Measurements from ENCODE around the gene TACC2. TPM values are rescaled to one million over a fixed set of nuclear protein-coding genes. Genes with fewer than 3 reads are reported as not detected.

The TACC2 gene
- total RNA-seq, 3 donors from 2014 or later = 26.1 to 30.5 (median 28.5) TPM

DNA sequence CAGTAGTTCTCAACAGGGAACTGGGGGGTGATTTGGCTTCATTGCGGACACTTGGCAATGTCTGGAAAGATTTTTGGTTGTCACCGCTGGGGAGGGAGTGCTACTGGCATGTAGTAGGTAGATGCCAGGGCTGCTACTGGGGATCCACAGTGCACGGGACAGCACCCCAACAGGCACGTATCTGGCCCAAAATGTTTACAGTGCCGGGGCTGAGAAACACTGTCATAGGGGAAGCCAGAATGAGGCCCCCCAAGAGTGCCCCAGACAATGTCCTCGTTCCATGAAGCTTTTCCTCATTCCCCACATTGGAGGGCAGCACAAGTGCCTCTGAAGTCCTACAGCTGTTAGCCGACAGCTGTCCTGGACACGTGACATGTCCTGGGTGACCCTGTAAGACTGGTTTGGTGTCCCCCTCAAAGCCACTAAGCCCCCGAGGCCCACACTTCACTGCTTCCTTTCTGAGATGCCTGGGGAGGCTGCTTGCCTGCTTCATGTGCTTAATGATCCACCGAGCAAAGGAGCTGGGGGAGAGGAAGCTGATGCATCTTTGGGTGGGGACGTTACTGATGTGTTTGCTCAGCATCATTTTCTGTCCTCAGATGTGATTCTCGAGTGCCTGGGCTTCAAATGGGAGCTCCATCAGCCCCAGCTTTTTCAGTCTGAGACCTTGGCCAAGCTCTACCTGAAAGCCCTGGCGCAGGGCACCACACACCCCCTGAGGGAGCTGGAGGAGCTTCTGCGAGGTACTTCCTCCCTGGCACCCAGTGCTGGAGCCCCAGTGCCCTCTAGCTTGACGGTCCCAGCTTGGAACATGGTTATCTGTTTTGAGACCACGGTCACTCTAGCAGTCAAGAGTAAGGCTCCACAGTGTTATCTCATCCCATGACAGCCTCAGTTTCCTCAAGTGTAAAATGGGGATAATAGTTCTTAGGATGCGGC is 296.8 kb downstream of the TACC2 start:
- Histone ChIP-seq H3K4me1 (no peaks in the 10 kb centered on the region), H3K36me3 (no peaks in the 10 kb centered on the region), H3K4me3 (no peak overlapping the region), H3K9me3 (no peaks in the 10 kb centered on the region), H3K27ac (no peak overlapping the region), H3K27me3 (no peaks in the 10 kb centered on the region)
- no peak for TF ChIP-seq POLR2A (IDR thresholded peaks at IDR 0.05)
- no peak for TF ChIP-seq POLR2AphosphoS5 (IDR thresholded peaks at IDR 0.05)
- TF ChIP-seq, protein P1, sequence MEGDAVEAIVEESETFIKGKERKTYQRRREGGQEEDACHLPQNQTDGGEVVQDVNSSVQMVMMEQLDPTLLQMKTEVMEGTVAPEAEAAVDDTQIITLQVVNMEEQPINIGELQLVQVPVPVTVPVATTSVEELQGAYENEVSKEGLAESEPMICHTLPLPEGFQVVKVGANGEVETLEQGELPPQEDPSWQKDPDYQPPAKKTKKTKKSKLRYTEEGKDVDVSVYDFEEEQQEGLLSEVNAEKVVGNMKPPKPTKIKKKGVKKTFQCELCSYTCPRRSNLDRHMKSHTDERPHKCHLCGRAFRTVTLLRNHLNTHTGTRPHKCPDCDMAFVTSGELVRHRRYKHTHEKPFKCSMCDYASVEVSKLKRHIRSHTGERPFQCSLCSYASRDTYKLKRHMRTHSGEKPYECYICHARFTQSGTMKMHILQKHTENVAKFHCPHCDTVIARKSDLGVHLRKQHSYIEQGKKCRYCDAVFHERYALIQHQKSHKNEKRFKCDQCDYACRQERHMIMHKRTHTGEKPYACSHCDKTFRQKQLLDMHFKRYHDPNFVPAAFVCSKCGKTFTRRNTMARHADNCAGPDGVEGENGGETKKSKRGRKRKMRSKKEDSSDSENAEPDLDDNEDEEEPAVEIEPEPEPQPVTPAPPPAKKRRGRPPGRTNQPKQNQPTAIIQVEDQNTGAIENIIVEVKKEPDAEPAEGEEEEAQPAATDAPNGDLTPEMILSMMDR (IDR thresholded peaks at IDR 0.05) = no peak
- no peak for DNase-seq (ENCODE audit: low spot score in 2 of 2)
- intact Hi-C loops (cut with DNase I; ENCODE audit: low total_unique reads) = no loop called here

GRCh38 chr10:122286867-122287266 is 297.9 kb downstream of the TACC2 start:
- H3K27me3 ChIP-seq = no peaks in the 10 kb centered on the region
- no peaks in the 10 kb centered on the region for H3K9me3 ChIP-seq
- intact Hi-C loops (cut with DNase I; ENCODE audit: low total_unique reads) = no loop called here
- H3K27ac ChIP-seq = no peak overlapping the region
- DNase-seq (ENCODE audit: low spot score in 2 of 2) = no peak
- TF ChIP-seq POLR2AphosphoS5 (IDR thresholded peaks at IDR 0.05) = no peak
- TF ChIP-seq, protein P1 (IDR thresholded peaks at IDR 0.05) = no peak
- TF ChIP-seq POLR2A (IDR thresholded peaks at IDR 0.05) = no peak
- no peaks in the 10 kb centered on the region for H3K36me3 ChIP-seq
- no peak overlapping the region for H3K4me3 ChIP-seq
- no peaks in the 10 kb centered on the region for H3K4me1 ChIP-seq

GRCh38 chr10:122287570-122287969 is 298.6 kb downstream of the TACC2 start:
- Histone ChIP-seq H3K4me1 (no peaks in the 10 kb centered on the region), H3K27me3 (no peaks in the 10 kb centered on the region), H3K9me3 (no peaks in the 10 kb centered on the region), H3K4me3 (no peak overlapping the region), H3K36me3 (no peaks in the 10 kb centered on the region), H3K27ac (no peak overlapping the region)
- no peak for TF ChIP-seq POLR2AphosphoS5 (IDR thresholded peaks at IDR 0.05)
- TF ChIP-seq, protein P1 (IDR thresholded peaks at IDR 0.05) = no peak
- DNase-seq (ENCODE audit: low spot score in 2 of 2) = no peak
- intact Hi-C loops (cut with DNase I; ENCODE audit: low total_unique reads) = no loop called here

DNA sequence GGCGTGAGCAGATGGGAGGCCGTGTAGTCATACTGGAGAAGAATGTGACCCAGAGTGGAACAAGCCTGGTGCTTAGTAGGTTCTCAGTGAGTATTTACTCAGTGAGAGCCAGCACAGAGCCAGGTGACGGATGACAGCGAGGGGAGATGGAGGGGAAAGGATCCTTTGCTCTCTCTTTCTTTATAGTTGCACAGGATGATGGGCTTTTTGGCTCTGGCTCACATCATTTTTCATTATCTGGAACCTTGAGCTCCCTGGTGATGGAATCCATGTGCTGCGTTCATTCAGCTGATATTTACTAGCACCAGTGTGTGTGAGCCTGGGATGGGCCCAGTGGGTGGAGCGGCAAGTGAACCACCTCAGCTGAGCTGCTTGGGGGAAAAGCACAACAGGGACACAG is 299.3 kb downstream of the TACC2 start:
- no peak overlapping the region for H3K27ac ChIP-seq
- H3K36me3 ChIP-seq = no peaks in the 10 kb centered on the region

GRCh38 chr10:122288917-122289316 is 300.0 kb downstream of the TACC2 start:
- Histone ChIP-seq H3K9me3 (no peaks in the 10 kb centered on the region), H3K4me3 (no peak overlapping the region), H3K27me3 (no peaks in the 10 kb centered on the region), H3K4me1 (no peaks in the 10 kb centered on the region), H3K27ac (no peak overlapping the region), H3K36me3 (no peaks in the 10 kb centered on the region)
- no peak for DNase-seq (ENCODE audit: low spot score in 2 of 2)
- intact Hi-C loops (cut with DNase I; ENCODE audit: low total_unique reads) = no loop called here
- no peak for TF ChIP-seq POLR2A (IDR thresholded peaks at IDR 0.05)
- TF ChIP-seq, protein P1 (IDR thresholded peaks at IDR 0.05) = no peak
- TF ChIP-seq POLR2AphosphoS5 (IDR thresholded peaks at IDR 0.05) = no peak

More for the DNA sequence above, 299.3 kb downstream of the TACC2 start:
- no peaks in the 10 kb centered on the region for H3K9me3 ChIP-seq
- no peak overlapping the region for H3K4me3 ChIP-seq
- intact Hi-C loops (cut with DNase I; ENCODE audit: low total_unique reads) = no loop called here
- DNase-seq (ENCODE audit: low spot score in 2 of 2) = no peak
- TF ChIP-seq POLR2AphosphoS5 (IDR thresholded peaks at IDR 0.05) (no peak), POLR2A (IDR thresholded peaks at IDR 0.05) (no peak)
- TF ChIP-seq, protein P1 (IDR thresholded peaks at IDR 0.05) = no peak
- no peaks in the 10 kb centered on the region for H3K4me1 ChIP-seq
- H3K27me3 ChIP-seq = no peaks in the 10 kb centered on the region
